ENCODE measurements around the gene ABCA10. TPM values are rescaled to one million over a fixed set of nuclear protein-coding genes. Genes with fewer than 3 reads are reported as not detected.

The ABCA10 gene
- total RNA-seq, 1 experiment from 2014 or later: 0.34 TPM

- CTCF ChIA-PET: interaction anchor here (0.6 to 6.3 kb wide), 2 partner anchors 261 to 457 kb away, joined by 3 to 86 read pairs; no protein-coding TSS in a partner anchor
- no peaks in the 10 kb centered on the region for H3K36me3 ChIP-seq (ENCODE audit: control insufficient read depth in 1 of 2, insufficient read depth in 2 of 2, low read length in 2 of 2)
- H3K27ac ChIP-seq (ENCODE audit: low read depth, low read length): no peak overlapping the region
- ATAC-seq (no peak), DNase-seq (ENCODE audit: low read depth, low spot score) (no peak)
- 0 out of 4 replicates have a peak, but pooled peaks cover 0 to 3% of the 10 kb centered on the region in 2 experiments for H3K4me1 ChIP-seq (ENCODE audit: control insufficient read depth in 1 of 2, insufficient read depth in 2 of 2, low read length in 2 of 2)
- no peak overlapping the region for H3K9ac ChIP-seq (ENCODE audit: low read length)
- H2AFZ ChIP-seq (ENCODE audit: low read depth, low read length, poor library complexity, severe bottlenecking): no peak overlapping the region
- no peaks in the 10 kb centered on the region for H4K20me1 ChIP-seq (ENCODE audit: insufficient read depth)
- H3K4me2 ChIP-seq (ENCODE audit: low read length): no peak overlapping the region
- no TSS peak for BruUV-seq (replicated peaks)
- no peaks in the 10 kb centered on the region; the same call in 1 of the 2 replicates for H3K9me2 ChIP-seq (ENCODE audit: insufficient read depth)
- TF ChIP-seq CBX3 (IDR thresholded peaks at IDR 0.05; ENCODE audit: low read depth): no peak
- TF ChIP-seq POLR2AphosphoS5 (IDR thresholded peaks at IDR 0.05; ENCODE audit: low read depth, low read length): no peak
- TF ChIP-seq EZH2 (IDR thresholded peaks at IDR 0.05): no peak
- H3K27me3 ChIP-seq (ENCODE audit: insufficient read depth, low read length): no peaks in the 10 kb centered on the region
- intact Hi-C loops (cut with micrococcal nuclease): no loop called here
- H3K4me3 ChIP-seq (replicated peaks in 1 of 2; ENCODE audit: low read depth in 1 of 2, low read length in 2 of 2): no peak overlapping the region
- POLR2A ChIA-PET: no interaction called here
- no peaks in the 10 kb centered on the region for H3K79me2 ChIP-seq (ENCODE audit: insufficient read depth, low read length)
- RAD21 ChIA-PET (ENCODE audit: low non-redundant PET in 1 of 2, low total read pairs in 2 of 2, uncharacterized antibody in 2 of 2, unreplicated experiment in 2 of 2): no interaction called here
- no peaks in the 10 kb centered on the region for H3K9me3 ChIP-seq (ENCODE audit: control insufficient read depth in 1 of 2, insufficient read depth in 1 of 2, low read depth in 1 of 2, low read length in 2 of 2)
Observed at GRCh38 chr17:69230939-69231338, 2.3 kb upstream of the ABCA10 start.

GRCh38 chr17:69228018-69228417 is 606 bp downstream of the ABCA10 start:
- no peak overlapping the region for H3K4me3 ChIP-seq (replicated peaks in 1 of 2; ENCODE audit: low read depth in 1 of 2, low read length in 2 of 2)
- no peak for ATAC-seq
- intact Hi-C loops (cut with micrococcal nuclease): no loop called here

More at GRCh38 chr17:69228018-69228417, 606 bp downstream of the ABCA10 start:
- RAD21 ChIA-PET (ENCODE audit: low non-redundant PET in 1 of 2, low total read pairs in 2 of 2, uncharacterized antibody in 2 of 2, unreplicated experiment in 2 of 2): no interaction called here
- POLR2A ChIA-PET: no interaction called here
- no peak overlapping the region for H3K4me2 ChIP-seq (ENCODE audit: low read length)
- no peak for TF ChIP-seq FOSL1 (IDR thresholded peaks at IDR 0.05; ENCODE audit: low read depth)
- no peak for TF ChIP-seq EZH2 (IDR thresholded peaks at IDR 0.05)
- no peak for TF ChIP-seq CBX3 (IDR thresholded peaks at IDR 0.05; ENCODE audit: low read depth)
- no peak for TF ChIP-seq CTCF (IDR thresholded peaks at IDR 0.05 in 2 of 3, conservative IDR thresholded peaks at IDR 0.05 in 1 of 3; ENCODE audit: borderline replicate concordance in 1 of 3, insufficient read depth in 1 of 3, low read depth in 2 of 3, low read length in 2 of 3)
- H3K9ac ChIP-seq (ENCODE audit: low read length): no peak overlapping the region
- H3K79me2 ChIP-seq (ENCODE audit: insufficient read depth, low read length): no peaks in the 10 kb centered on the region
- no peaks in the 10 kb centered on the region; the same call in 1 of the 2 replicates for H3K9me2 ChIP-seq (ENCODE audit: insufficient read depth)
- CTCF ChIA-PET: interaction anchor here (1.2 kb wide), 1 partner anchor 457 kb away, joined by 3 read pairs; no protein-coding TSS in a partner anchor
- no peak for DNase-seq (ENCODE audit: low read depth, low spot score)
- H4K20me1 ChIP-seq (ENCODE audit: insufficient read depth): no peaks in the 10 kb centered on the region
- H3K27me3 ChIP-seq (ENCODE audit: insufficient read depth, low read length): no peaks in the 10 kb centered on the region
- H3K27ac ChIP-seq (ENCODE audit: low read depth, low read length): no peak overlapping the region
- no peaks in the 10 kb centered on the region for H3K9me3 ChIP-seq (ENCODE audit: control insufficient read depth in 1 of 2, insufficient read depth in 1 of 2, low read depth in 1 of 2, low read length in 2 of 2)
- H3K36me3 ChIP-seq (ENCODE audit: control insufficient read depth in 1 of 2, insufficient read depth in 2 of 2, low read length in 2 of 2): no peaks in the 10 kb centered on the region
- BruUV-seq (replicated peaks): no TSS peak
- H2AFZ ChIP-seq (ENCODE audit: low read depth, low read length, poor library complexity, severe bottlenecking): no peak overlapping the region
- H3K4me1 ChIP-seq (ENCODE audit: control insufficient read depth in 1 of 2, insufficient read depth in 2 of 2, low read length in 2 of 2): no peaks in the 10 kb centered on the region
